AG09319 (cell line): ENCODE measurements around the gene EPHA8.

Experiments
- DNase-seq: peaks from one replicate; pipeline ENCODE4 v3.0.0-alpha.2; 2010; ENCODE audit warnings: low read depth; ENCODE audit errors: extremely low read depth
- TF ChIP-seq, protein P1 (sequence below): IDR thresholded peaks from 2 replicates; pipeline ENCODE4 v1.5.1; 2011; ENCODE audit warnings: low read depth, mild to moderate bottlenecking, inconsistent platforms, low read length, moderate library complexity

Gene EPHA8

DNA sequence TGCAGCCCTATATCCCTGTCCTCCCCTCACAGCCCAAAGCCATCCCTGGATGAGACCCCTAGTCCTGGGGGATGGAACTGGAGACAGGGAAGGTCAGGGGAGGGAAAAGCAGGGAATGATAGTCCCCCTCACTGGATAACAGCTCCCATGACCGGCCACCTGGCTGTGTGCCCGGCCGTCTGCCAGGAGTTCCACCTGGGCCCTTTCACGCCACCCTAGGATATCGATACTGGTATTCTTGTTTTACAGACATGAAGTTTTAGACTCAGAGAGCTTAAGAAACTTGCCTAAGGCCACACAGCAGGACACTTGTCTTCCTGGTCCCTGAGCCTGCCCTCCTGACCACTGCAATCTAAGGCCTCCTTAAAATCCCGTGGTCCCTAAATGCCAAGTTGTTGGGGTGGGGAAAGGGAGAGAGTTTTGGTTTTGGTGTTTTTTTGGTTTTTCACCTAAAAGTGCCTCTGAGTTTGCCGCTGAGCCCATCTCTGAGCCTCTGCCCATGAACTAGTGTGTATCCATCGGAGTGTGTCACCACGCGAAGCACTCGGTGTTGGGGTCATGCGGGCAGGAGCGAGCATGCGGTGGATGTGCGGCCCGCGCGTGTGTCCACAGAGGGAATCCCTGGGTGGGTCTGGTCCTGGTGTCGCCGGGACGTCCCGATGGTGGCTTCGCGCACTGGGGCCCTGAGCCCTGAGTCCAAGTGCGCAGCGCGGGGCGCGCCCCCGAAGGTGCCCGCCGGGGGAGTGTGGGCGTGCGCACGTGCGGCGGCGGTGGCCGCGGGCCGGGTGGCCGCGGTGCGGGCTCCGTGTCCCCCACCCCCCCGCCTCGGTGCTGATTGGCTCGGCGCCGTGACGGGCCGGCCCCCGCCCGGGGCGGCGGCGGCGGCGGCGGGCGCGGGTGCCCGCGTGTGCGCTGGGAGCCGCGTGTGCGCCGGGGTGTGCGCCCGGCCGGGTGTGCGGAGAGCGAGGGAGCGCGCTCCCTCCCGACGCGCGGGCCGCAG is at the start of gene EPHA8:
Gene EPHA8 (plus strand): TSS at position 906 of the 1,000 bp plus-strand sequence. CDS start 147 bp downstream, outside the sequence.
- TF ChIP-seq, protein P1, sequence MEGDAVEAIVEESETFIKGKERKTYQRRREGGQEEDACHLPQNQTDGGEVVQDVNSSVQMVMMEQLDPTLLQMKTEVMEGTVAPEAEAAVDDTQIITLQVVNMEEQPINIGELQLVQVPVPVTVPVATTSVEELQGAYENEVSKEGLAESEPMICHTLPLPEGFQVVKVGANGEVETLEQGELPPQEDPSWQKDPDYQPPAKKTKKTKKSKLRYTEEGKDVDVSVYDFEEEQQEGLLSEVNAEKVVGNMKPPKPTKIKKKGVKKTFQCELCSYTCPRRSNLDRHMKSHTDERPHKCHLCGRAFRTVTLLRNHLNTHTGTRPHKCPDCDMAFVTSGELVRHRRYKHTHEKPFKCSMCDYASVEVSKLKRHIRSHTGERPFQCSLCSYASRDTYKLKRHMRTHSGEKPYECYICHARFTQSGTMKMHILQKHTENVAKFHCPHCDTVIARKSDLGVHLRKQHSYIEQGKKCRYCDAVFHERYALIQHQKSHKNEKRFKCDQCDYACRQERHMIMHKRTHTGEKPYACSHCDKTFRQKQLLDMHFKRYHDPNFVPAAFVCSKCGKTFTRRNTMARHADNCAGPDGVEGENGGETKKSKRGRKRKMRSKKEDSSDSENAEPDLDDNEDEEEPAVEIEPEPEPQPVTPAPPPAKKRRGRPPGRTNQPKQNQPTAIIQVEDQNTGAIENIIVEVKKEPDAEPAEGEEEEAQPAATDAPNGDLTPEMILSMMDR, result no peak
- no peak for DNase-seq

DNA sequence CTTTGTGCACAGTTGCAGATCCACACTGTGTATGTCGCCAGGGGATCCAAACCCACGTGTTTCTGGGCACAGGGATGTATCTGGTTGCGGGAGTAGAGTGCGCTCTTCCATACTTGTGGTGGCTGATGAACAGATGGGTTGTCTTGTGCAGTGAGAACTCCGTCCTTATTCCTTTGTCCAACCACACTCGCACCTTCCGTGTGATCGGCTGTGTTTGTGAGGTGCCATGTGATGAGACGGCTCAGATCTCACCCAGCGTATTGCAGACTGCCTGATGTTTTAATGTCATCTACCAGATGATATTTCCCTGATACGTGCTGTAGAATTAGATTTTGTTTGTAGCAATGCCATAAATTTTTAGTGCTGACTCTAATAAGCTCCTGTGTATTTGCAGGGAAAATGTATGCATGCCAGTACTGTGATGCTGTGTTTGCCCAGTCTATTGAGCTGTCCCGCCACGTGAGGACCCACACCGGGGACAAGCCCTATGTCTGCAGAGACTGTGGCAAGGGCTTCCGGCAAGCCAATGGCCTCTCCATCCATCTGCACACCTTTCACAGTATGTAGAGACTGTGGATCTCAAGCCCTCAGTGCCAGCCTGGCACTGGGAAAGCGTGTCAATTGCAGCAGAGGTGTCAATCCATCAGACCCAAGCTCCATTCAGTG is 46.2 kb upstream of the EPHA8 start:
- no peak for DNase-seq
- TF ChIP-seq, protein P1, result no peak

DNA sequence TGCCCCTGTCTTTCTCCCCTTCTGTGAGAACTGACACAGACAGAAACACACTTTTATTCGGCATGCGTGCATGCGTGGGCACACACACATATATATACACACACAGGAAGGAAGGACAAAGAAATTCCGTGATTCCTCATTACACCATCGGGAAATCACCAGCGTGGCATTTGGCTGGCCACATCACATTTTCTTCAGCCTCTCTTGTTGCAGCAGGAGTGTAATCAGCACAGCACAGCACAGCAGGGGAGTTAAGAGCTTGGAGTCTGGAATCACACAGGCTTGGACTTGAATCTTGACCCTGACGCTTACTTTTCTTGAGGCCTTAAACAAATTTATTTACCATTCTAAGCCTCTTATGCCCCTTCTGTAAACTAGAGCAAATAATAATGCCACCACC is 45.3 kb upstream of the EPHA8 start:
- TF ChIP-seq, protein P1, result no peak
- no peak for DNase-seq

DNA sequence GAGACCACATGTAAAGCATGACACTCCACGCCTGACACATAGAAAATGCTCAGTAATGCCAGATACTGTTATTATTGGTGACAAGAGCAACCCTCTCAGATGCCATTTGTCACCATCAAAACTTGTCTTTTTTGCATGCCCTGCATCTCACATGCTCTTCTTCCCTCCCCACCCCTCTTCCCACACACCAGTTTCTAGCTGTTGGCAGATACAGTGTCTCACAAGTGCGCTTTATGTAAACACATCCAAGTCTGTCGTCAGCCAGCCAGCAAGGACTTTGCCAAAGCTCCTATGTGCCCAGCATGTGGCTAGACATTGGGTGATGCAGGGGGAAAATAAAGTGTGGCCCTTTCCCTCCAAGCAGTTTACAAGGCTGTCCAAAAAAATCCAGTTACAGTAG is 44.9 kb upstream of the EPHA8 start:
- no peak for DNase-seq

DNA sequence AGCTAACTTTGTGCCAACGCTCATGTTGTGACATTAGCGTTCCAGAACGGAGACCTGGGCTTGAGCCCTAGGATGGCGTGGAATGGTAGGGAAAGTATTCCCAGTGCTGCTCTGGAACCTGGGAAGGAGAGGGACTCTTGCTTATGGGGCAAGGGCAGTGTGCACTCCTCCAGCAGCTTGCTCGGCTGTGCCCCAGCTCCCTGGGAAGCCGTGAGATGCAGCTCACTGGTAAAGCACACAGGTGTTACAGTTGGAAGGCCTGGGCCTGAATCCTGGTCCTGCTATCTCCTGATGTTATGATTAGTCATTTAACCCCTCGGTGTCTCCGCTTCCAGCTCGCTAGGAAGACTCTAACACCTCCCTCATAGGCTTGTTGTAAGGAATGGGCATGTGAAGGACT is 42.4 kb upstream of the EPHA8 start:
- TF ChIP-seq, protein P1, result no peak
- no peak for DNase-seq

More for the DNA sequence above, 44.9 kb upstream of the EPHA8 start:
- TF ChIP-seq, protein P1, result no peak

DNA sequence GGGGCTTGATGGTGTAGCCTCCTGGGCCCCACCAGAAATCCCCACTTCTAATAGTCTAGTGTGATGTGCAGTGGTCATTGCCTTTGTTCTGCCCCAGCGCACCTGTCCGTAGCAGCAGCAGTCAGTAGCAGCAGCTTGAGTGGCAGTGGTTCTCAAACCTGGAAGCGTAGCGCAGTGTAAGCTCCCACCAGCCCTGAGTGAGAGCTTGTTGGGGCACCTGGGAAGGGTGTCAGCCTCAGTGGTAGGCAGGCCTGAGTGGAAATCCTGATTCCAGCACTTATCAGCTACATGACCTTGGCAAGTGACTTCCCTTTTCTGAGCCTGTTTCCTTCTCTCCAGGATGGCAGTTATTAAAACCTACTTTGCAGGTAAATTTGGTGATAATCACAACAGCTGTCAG is 41.6 kb upstream of the EPHA8 start:
- TF ChIP-seq, protein P1, result no peak

More for the DNA sequence above, 41.6 kb upstream of the EPHA8 start:
- no peak for DNase-seq
